Dedifferentiated amniotic fluid mesenchymal stem cell (primary cell): ENCODE data around the gene HS3ST1.

Experiments
- DNase-seq: peaks from one replicate; pipeline ENCODE4 v3.0.0-alpha.2; 2016; ENCODE audit errors: extremely low spot score

HS3ST1 gene

GRCh38 chr4:11428231-11428898 lies at the start of gene HS3ST1:
Gene HS3ST1 (minus strand): TSS chr4:11428894. CDS start chr4:11400005, 28,889 bp downstream.
- DNase-seq: no peak

GRCh38 chr4:11475871-11476270 lies 47.2 kb upstream of the HS3ST1 start:
- no peak for DNase-seq

DNA sequence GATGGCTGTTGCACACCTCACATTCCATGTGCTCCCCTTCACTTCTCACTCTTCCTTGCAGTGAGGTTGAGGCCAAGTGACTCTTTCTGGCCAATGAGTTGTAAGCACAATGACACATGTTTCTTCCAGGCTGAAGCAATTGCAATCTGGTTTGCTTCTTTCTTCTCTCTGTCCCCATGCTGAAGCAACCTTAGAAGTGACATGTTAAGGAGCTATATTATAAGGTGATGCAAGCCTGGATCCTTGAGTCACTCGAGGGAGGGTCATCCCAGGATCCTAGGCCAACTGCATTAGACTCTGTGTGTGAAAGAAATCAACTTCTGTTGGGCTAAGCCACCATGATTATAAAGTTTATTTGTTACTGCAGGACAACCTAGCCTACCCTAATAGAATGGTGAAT lies 45.5 kb upstream of the HS3ST1 start:
- no peak for DNase-seq

DNA sequence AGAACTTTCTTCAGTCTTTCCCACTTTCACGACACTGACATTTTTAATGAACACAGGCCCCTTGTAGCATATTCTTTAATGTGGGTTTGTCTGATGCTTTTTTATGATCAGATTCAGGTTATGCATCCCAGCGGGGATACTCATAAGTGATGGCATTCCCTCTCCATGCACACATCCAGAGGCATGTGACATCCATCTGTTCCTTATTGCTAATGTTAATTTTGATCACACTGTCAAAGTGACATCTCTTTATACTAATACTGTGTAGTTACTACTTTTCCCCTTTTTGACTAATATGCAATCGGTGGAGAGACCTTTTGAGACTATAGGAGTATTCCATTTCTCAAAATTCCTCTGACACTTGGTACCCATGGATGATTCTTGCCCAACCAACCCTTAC lies 43.8 kb upstream of the HS3ST1 start:
- no peak for DNase-seq

DNA sequence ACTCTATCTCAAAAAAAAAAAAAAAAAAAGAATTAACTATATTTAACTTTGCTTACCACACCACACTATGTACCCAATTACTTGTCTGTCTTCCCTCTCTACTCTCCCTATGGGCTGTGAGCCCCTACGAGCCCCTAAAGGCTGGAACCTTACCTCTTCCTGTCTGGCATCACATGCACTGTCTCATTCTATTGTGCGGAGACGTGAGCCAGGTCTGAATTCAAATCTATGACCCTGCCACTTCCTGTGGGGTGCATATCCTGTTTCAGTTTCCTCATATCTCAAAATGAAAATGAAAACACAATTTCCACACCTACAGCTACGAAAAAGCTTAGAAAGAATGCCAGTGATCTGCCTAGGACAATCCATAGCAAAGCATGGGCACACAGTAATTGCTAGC lies 42.9 kb upstream of the HS3ST1 start:
- DNase-seq: no peak

DNA sequence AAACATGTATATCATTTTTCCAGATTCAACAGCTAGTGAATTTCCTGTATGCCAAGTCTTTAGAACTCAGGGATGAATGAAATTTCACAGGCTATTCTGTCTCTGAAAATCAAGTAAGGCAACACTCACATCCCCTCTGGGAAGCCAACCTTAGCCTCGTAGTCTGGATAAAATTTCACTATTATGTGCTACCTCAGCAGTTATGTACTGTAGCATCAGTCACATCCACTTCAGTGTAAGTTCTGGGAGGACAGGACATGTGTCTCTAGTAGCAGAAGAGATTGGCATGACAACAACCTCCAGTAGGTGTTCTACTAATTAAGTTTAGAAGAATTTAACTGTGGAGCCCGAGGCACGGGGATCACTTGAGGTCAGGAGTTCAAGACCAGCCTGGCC lies 42.4 kb upstream of the HS3ST1 start:
- no peak for DNase-seq

GRCh38 chr4:11470438-11471045 lies 41.8 kb upstream of the HS3ST1 start:
- no peak for DNase-seq

- no peak for DNase-seq
These were observed 41.1 kb upstream of the HS3ST1 start for GRCh38 chr4:11469650-11470437.

DNA sequence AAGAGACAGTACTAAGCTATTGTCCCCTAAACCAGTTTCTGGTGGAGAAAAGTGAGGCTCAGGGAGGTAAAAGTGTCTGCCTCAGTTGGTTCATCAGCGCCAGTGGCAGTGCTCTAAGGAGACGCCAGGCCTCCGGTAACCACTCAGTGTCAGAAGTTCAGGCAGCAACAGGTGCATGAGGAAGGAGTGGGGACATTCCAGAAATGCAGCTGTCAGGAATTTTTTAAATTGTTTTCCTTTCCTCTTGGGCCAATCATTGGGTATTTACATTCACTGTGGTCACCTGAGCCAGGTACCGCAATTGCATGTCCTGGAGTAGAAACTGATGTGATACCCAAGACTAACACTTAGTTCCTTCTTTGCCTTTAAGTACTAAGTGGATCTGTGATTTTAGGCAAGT lies 40.2 kb upstream of the HS3ST1 start:
- no peak for DNase-seq

DNA sequence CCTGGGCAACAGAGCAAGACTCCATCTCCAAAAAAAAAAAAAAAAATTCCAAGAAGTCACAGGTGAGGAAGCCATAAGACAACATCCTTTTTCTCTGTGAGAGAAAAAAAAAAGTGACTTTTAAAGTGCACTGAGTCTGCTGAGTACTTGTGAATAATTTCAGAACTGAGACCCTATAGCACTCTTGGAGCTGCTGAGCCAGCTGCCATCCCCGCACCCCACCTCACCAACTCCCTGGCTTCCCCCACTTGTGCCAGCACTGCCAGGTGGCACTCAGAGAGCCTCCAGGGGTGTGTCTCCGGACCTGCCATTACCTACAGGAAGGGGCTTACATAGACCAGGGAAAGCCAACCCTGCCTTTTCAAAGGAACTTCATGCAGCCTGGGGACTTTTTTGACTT lies 39.2 kb upstream of the HS3ST1 start:
- no peak for DNase-seq

GRCh38 chr4:11463707-11464106 lies 35.0 kb upstream of the HS3ST1 start:
- no peak for DNase-seq

- no peak for DNase-seq
These were observed 27.7 kb upstream of the HS3ST1 start for GRCh38 chr4:11456401-11456800.

GRCh38 chr4:11455201-11455835 lies 26.6 kb upstream of the HS3ST1 start:
- no peak for DNase-seq

DNA sequence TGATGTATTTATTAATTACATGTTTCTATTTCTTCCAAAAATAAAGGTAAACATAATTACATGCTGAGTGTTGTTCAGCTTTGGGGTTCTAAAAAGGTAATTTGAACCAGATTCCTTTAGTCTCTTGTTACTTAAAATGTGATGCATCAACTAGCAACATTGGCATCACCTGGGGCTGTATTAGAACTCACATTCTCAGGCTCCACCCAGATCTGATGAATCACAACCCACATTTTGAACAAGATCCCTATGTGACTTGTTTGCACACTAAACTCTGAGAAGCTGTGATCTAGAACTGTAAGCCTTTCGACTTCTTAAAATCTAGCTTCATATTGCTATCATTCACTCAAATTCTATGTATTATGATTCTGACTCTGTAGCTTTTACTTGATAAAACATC lies 23.0 kb upstream of the HS3ST1 start:
- no peak for DNase-seq

- DNase-seq: no peak
These were observed 17.6 kb upstream of the HS3ST1 start for GRCh38 chr4:11446155-11446811.

- DNase-seq: no peak
These were observed 12.5 kb upstream of the HS3ST1 start for GRCh38 chr4:11441194-11441556.

- no peak for DNase-seq
These were observed 11.9 kb upstream of the HS3ST1 start for GRCh38 chr4:11440481-11441193.

GRCh38 chr4:11439836-11440235 lies 11.1 kb upstream of the HS3ST1 start:
- no peak for DNase-seq

DNA sequence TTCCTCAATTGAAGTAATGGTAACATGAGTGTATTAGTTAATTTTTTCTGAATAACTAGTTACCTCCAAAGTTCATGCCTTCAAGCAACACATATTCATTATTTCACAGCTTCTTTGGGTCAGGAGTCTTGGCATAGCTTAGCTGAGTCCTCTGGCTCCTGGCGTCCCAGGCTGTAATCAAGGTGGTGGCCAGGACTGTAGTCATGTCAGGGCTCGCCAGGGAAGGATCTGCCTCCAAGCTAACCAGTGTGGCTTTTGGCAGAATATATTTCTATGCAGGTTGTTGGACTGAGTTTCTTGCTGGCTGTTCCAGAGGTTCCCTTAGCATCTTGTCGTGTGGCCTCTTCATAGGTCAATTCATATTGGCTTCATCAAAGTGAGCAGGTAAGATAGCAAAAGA lies 10.0 kb upstream of the HS3ST1 start:
- DNase-seq: no peak

- DNase-seq: no peak
These were observed 8.0 kb upstream of the HS3ST1 start for GRCh38 chr4:11436673-11437072.

GRCh38 chr4:11436084-11436483 lies 7.4 kb upstream of the HS3ST1 start:
- no peak for DNase-seq
